HG02623 (cell line): ENCODE results near the gene CCDC85C.

ENCODE experiments used
- ATAC-seq: cut with Tn5 transposase; IDR thresholded peaks from one replicate; pipeline ENCODE4 v1.9.1; 2021; ENCODE audit warnings: moderate library complexity; ENCODE audit not compliant: unreplicated experiment

CCDC85C gene

GRCh38 chr14:99560922-99561683 is 42.9 kb downstream of the CCDC85C start:
- ATAC-seq, result no peak

- no peak for ATAC-seq
Measured at GRCh38 chr14:99560403-99560802, 43.6 kb downstream of the CCDC85C start.

- ATAC-seq, result no peak
Measured at GRCh38 chr14:99559286-99559990, 44.6 kb downstream of the CCDC85C start.

GRCh38 chr14:99556134-99556791 is 47.7 kb downstream of the CCDC85C start:
- no peak for ATAC-seq

- ATAC-seq, result no peak
Measured at GRCh38 chr14:99554757-99555531, 49.1 kb downstream of the CCDC85C start.

- ATAC-seq, result no peak
Measured at GRCh38 chr14:99554184-99554583, 49.8 kb downstream of the CCDC85C start.

GRCh38 chr14:99552572-99553216 is 51.3 kb downstream of the CCDC85C start:
- ATAC-seq, result no peak

GRCh38 chr14:99552021-99552553 is 51.9 kb downstream of the CCDC85C start:
- ATAC-seq, result no peak

- ATAC-seq, result no peak
Measured at GRCh38 chr14:99551034-99551922, 52.7 kb downstream of the CCDC85C start.

GRCh38 chr14:99550387-99550992 is 53.5 kb downstream of the CCDC85C start:
- no peak for ATAC-seq

- no peak for ATAC-seq
Measured at GRCh38 chr14:99549684-99550083, 54.3 kb downstream of the CCDC85C start.

- no peak for ATAC-seq
Measured at GRCh38 chr14:99548871-99549515, 55.0 kb downstream of the CCDC85C start.

- no peak for ATAC-seq
Measured at GRCh38 chr14:99548255-99548654, 55.8 kb downstream of the CCDC85C start.

- no peak for ATAC-seq
Measured at GRCh38 chr14:99546234-99546879, 57.6 kb downstream of the CCDC85C start.

GRCh38 chr14:99545586-99545985 is 58.4 kb downstream of the CCDC85C start:
- no peak for ATAC-seq

GRCh38 chr14:99544991-99545390 is 59.0 kb downstream of the CCDC85C start:
- no peak for ATAC-seq

GRCh38 chr14:99543985-99544384 is 60.0 kb downstream of the CCDC85C start:
- ATAC-seq, result no peak

GRCh38 chr14:99543370-99543769 is 60.6 kb downstream of the CCDC85C start:
- no peak for ATAC-seq
